Karpas-422 (cell line): ENCODE data around the gene HPSE2. TPM values are rescaled to one million over a fixed set of nuclear protein-coding genes. Genes with fewer than 3 reads are reported as not detected.

Source experiments
- DNase-seq: peaks from one replicate; pipeline ENCODE4 v3.0.0-alpha.2; 2015
- H2AFZ ChIP-seq: fragments of 200-600 bp; sonication (generic); 2 replicates; pipeline ENCODE4 v1.6.1; 2014; ENCODE audit warnings: antibody characterized with exemption, low read length, mixed read lengths
- H3K27ac ChIP-seq: fragments of 200-600 bp; sonication (generic); 2 replicates; pipeline ENCODE4 v1.5.1; 2014; ENCODE audit warnings: mild to moderate bottlenecking, low read length, moderate library complexity
- H3K27me3 ChIP-seq: fragments of 200-600 bp; sonication (generic); 2 replicates; pipeline ENCODE4 v1.6.1; 2014; ENCODE audit warnings: low read length, mixed read lengths
- H3K36me3 ChIP-seq: fragments of 200-600 bp; sonication (generic); 2 replicates; pipeline ENCODE4 v1.6.1; 2014; ENCODE audit warnings: low read length, mixed read lengths; ENCODE audit not compliant: insufficient read depth
- H3K4me1 ChIP-seq: fragments of 200-600 bp; sonication (generic); 2 replicates; pipeline ENCODE4 v1.6.1; 2014; ENCODE audit warnings: mild to moderate bottlenecking, low read length, mixed read lengths
- H3K4me2 ChIP-seq: fragments of 200-600 bp; sonication (generic); 2 replicates; pipeline ENCODE4 v1.6.1; 2014; ENCODE audit warnings: low read length, low read depth, mild to moderate bottlenecking; ENCODE audit not compliant: poor library complexity, severe bottlenecking
- H3K4me3 ChIP-seq: fragments of 200-600 bp; sonication (generic); 2 replicates; pipeline ENCODE4 v1.5.1; 2014; ENCODE audit warnings: mild to moderate bottlenecking, antibody characterized with exemption, low read length, mixed read lengths
- H3K79me2 ChIP-seq: fragments of 200-600 bp; sonication (generic); 2 replicates; pipeline ENCODE4 v1.6.1; 2014; ENCODE audit warnings: mild to moderate bottlenecking, low read length, mixed read lengths
- H3K9ac ChIP-seq: fragments of 200-600 bp; sonication (generic); 2 replicates; pipeline ENCODE4 v1.6.0; 2014; ENCODE audit warnings: low read length
- H3K9me2 ChIP-seq: fragments of 200-600 bp; sonication (generic), shearing (Covaris generic); replicated peaks from 2 replicates; pipeline ENCODE4 v1.6.0; 2014; ENCODE audit warnings: mild to moderate bottlenecking, low read length, moderate library complexity; ENCODE audit not compliant: insufficient read depth
- H3K9me3 ChIP-seq: fragments of 300-700, 200-600 bp; sonication (generic); 2 replicates; pipeline ENCODE4 v1.6.1; 2014; ENCODE audit warnings: low read length, mixed read lengths
- H4K20me1 ChIP-seq: fragments of 200-600 bp; sonication (generic); 2 replicates; pipeline ENCODE4 v1.6.1; 2014; ENCODE audit warnings: mild to moderate bottlenecking, antibody characterized with exemption, low read length, low read depth; ENCODE audit not compliant: insufficient read depth
- total RNA-seq: library from RNA; depleted of rRNA; stranded (reverse); fragments of >200 nt; shearing (Covaris generic); gene quantifications from 2 replicates; pipeline ENCODE4 v1.2.3, GENCODE V29; 2014; ENCODE audit warnings: low replicate concordance

The HPSE2 gene
- total RNA-seq, 1 experiment from 2014 or later = not detected

- Histone ChIP-seq H3K9me2 (no peaks in the 10 kb centered on the region), H4K20me1 (no peaks in the 10 kb centered on the region), H3K9me3 (no peaks in the 10 kb centered on the region), H3K79me2 (no peaks in the 10 kb centered on the region), H3K4me3 (no peak overlapping the region), H3K4me1 (no peaks in the 10 kb centered on the region), H3K27me3 (no peaks in the 10 kb centered on the region), H3K4me2 (no peak overlapping the region), H3K9ac (no peak overlapping the region), H3K36me3 (no peaks in the 10 kb centered on the region), H2AFZ (no peak overlapping the region), H3K27ac (no peak overlapping the region)
- no peak for DNase-seq
Observed at GRCh38 chr10:98951269-98952000, 284.2 kb downstream of the HPSE2 start.

- H3K36me3 ChIP-seq = no peaks in the 10 kb centered on the region
- no peaks in the 10 kb centered on the region for H3K27me3 ChIP-seq
- H4K20me1 ChIP-seq = no peaks in the 10 kb centered on the region
- no peak overlapping the region for H3K27ac ChIP-seq
- H3K4me3 ChIP-seq = no peak overlapping the region
- no peaks in the 10 kb centered on the region for H3K79me2 ChIP-seq
- H3K4me2 ChIP-seq = no peak overlapping the region
- no peak for DNase-seq
- no peak overlapping the region for H3K9ac ChIP-seq
- no peaks in the 10 kb centered on the region for H3K9me2 ChIP-seq
- H3K9me3 ChIP-seq = no peaks in the 10 kb centered on the region
- no peak overlapping the region for H2AFZ ChIP-seq
- no peaks in the 10 kb centered on the region for H3K4me1 ChIP-seq
Observed at GRCh38 chr10:98950106-98950505, 285.5 kb downstream of the HPSE2 start.

GRCh38 chr10:98949306-98949705, 286.3 kb downstream of the HPSE2 start:
- no peak overlapping the region for H3K4me3 ChIP-seq
- H3K9ac ChIP-seq = no peak overlapping the region
- DNase-seq = no peak
- no peaks in the 10 kb centered on the region for H3K79me2 ChIP-seq
- no peaks in the 10 kb centered on the region for H3K4me1 ChIP-seq
- no peaks in the 10 kb centered on the region for H3K9me2 ChIP-seq
- H3K36me3 ChIP-seq = no peaks in the 10 kb centered on the region
- H2AFZ ChIP-seq = no peak overlapping the region
- no peak overlapping the region for H3K27ac ChIP-seq
- no peaks in the 10 kb centered on the region for H3K27me3 ChIP-seq
- H3K9me3 ChIP-seq = no peaks in the 10 kb centered on the region
- no peak overlapping the region for H3K4me2 ChIP-seq
- no peaks in the 10 kb centered on the region for H4K20me1 ChIP-seq

- H3K4me1 ChIP-seq = no peaks in the 10 kb centered on the region
- no peaks in the 10 kb centered on the region for H3K27me3 ChIP-seq
- H3K9me2 ChIP-seq = no peaks in the 10 kb centered on the region
- no peaks in the 10 kb centered on the region for H3K79me2 ChIP-seq
- H4K20me1 ChIP-seq = no peaks in the 10 kb centered on the region
- H3K4me2 ChIP-seq = no peak overlapping the region
- no peak overlapping the region for H2AFZ ChIP-seq
- no peak overlapping the region for H3K9ac ChIP-seq
- no peaks in the 10 kb centered on the region for H3K36me3 ChIP-seq
- H3K4me3 ChIP-seq = no peak overlapping the region
- H3K27ac ChIP-seq = no peak overlapping the region
- no peak for DNase-seq
- H3K9me3 ChIP-seq = no peaks in the 10 kb centered on the region
Observed at GRCh38 chr10:98943681-98944080, 292.0 kb downstream of the HPSE2 start.

GRCh38 chr10:98929709-98930108, 305.9 kb downstream of the HPSE2 start:
- H2AFZ ChIP-seq = no peak overlapping the region
- no peaks in the 10 kb centered on the region for H3K4me1 ChIP-seq
- no peaks in the 10 kb centered on the region for H3K9me2 ChIP-seq
- no peaks in the 10 kb centered on the region for H3K9me3 ChIP-seq
- H3K9ac ChIP-seq = no peak overlapping the region
- no peak overlapping the region for H3K4me2 ChIP-seq
- no peaks in the 10 kb centered on the region for H3K27me3 ChIP-seq
- no peak overlapping the region for H3K4me3 ChIP-seq
- no peaks in the 10 kb centered on the region for H4K20me1 ChIP-seq
- H3K27ac ChIP-seq = no peak overlapping the region
- no peaks in the 10 kb centered on the region for H3K36me3 ChIP-seq
- H3K79me2 ChIP-seq = no peaks in the 10 kb centered on the region
- no peak for DNase-seq

- H3K9me3 ChIP-seq = no peaks in the 10 kb centered on the region
- no peaks in the 10 kb centered on the region for H3K27me3 ChIP-seq
- no peak overlapping the region for H3K27ac ChIP-seq
- H4K20me1 ChIP-seq = no peaks in the 10 kb centered on the region
- no peak overlapping the region for H3K4me3 ChIP-seq
- no peak overlapping the region for H3K4me2 ChIP-seq
- DNase-seq = no peak
- no peaks in the 10 kb centered on the region for H3K9me2 ChIP-seq
- no peaks in the 10 kb centered on the region for H3K79me2 ChIP-seq
- no peaks in the 10 kb centered on the region for H3K36me3 ChIP-seq
- no peaks in the 10 kb centered on the region for H3K4me1 ChIP-seq
- H2AFZ ChIP-seq = no peak overlapping the region
- no peak overlapping the region for H3K9ac ChIP-seq
Observed at GRCh38 chr10:98925651-98926050, 310.0 kb downstream of the HPSE2 start.

GRCh38 chr10:98924526-98924925, 311.1 kb downstream of the HPSE2 start:
- Histone ChIP-seq H3K9me2 (no peaks in the 10 kb centered on the region), H3K9ac (no peak overlapping the region)

GRCh38 chr10:98921316-98921715, 314.3 kb downstream of the HPSE2 start:
- H3K79me2 ChIP-seq = no peaks in the 10 kb centered on the region
- no peaks in the 10 kb centered on the region for H3K9me3 ChIP-seq
- no peak overlapping the region for H3K27ac ChIP-seq
- H3K4me3 ChIP-seq = no peak overlapping the region
- DNase-seq = no peak
- no peaks in the 10 kb centered on the region for H3K27me3 ChIP-seq
- no peak overlapping the region for H2AFZ ChIP-seq
- no peaks in the 10 kb centered on the region for H3K4me1 ChIP-seq
- H3K9me2 ChIP-seq = no peaks in the 10 kb centered on the region
- H3K4me2 ChIP-seq = no peak overlapping the region
- H3K36me3 ChIP-seq = no peaks in the 10 kb centered on the region
- H3K9ac ChIP-seq = no peak overlapping the region
- no peaks in the 10 kb centered on the region for H4K20me1 ChIP-seq

More at GRCh38 chr10:98924526-98924925, 311.1 kb downstream of the HPSE2 start:
- Histone ChIP-seq H3K4me3 (no peak overlapping the region), H3K36me3 (no peaks in the 10 kb centered on the region), H2AFZ (no peak overlapping the region), H4K20me1 (no peaks in the 10 kb centered on the region), H3K4me2 (no peak overlapping the region), H3K9me3 (no peaks in the 10 kb centered on the region), H3K79me2 (no peaks in the 10 kb centered on the region), H3K4me1 (no peaks in the 10 kb centered on the region), H3K27ac (no peak overlapping the region), H3K27me3 (no peaks in the 10 kb centered on the region)
- no peak for DNase-seq
